K562 (cell line): ENCODE data around the gene TMEM208. TPM values are rescaled to one million over a fixed set of nuclear protein-coding genes. Genes with fewer than 3 reads are reported as not detected.

Source experiments
- CAMTA2 ChIP-seq: fragments of 250-450 bp; sonication (Bioruptor Pico); conservative IDR thresholded peaks from 2 replicates; pipeline ENCODE4 v1.5.1; 2022
- CEBPZ ChIP-seq: fragments of 150-350 bp; IDR thresholded peaks from 2 replicates; pipeline ENCODE4 v1.6.1; 2014; ENCODE audit warnings: low read depth, mild to moderate bottlenecking, low read length, borderline replicate concordance
- CHAMP1 ChIP-seq: fragments of 450-650 bp; IDR thresholded peaks from 2 replicates; pipeline ENCODE4 v1.6.1; 2016; ENCODE audit warnings: mild to moderate bottlenecking
- ERF ChIP-seq: fragments of 450-650 bp; formaldehyde crosslinking; IDR thresholded peaks from 2 replicates; pipeline ENCODE4 v1.4.0; 2020; ENCODE audit warnings: mild to moderate bottlenecking, mixed read lengths
- FUS ChIP-seq: fragments of 200-400 bp; formaldehyde crosslinking; optimal IDR thresholded peaks from 2 replicates; pipeline ENCODE3; 2017; ENCODE audit warnings: low read depth, low read length
- MCM2 ChIP-seq: fragments of 450-650 bp; IDR thresholded peaks from 2 replicates; pipeline ENCODE4 v1.6.1; 2017; ENCODE audit warnings: low read depth, mild to moderate bottlenecking
- NFIX ChIP-seq: fragments of 250-450 bp; sonication (Bioruptor Pico); IDR thresholded peaks from 2 replicates; pipeline ENCODE4 v1.4.0; 2020; ENCODE audit warnings: low read depth, mild to moderate bottlenecking, moderate library complexity
- NR2C2 ChIP-seq, 2 experiments: fragments of 200-800 bp in 1 of 2; sonication (Bioruptor generic) in 1 of 2; sonication (generic) in 1 of 2; formaldehyde crosslinking in 1 of 2; IDR thresholded peaks; 2 replicates each; pipeline versions ENCODE4 v1.6.1 to v1.8.0; 2016 to 2022; ENCODE audit warnings: mild to moderate bottlenecking in 1 of 2, missing compliant biosample characterization in 1 of 2, missing genetic modification characterization in 1 of 2, missing genetic modification reagents in 1 of 2
- POLR2AphosphoS2 ChIP-seq: IDR thresholded peaks from 2 replicates; pipeline ENCODE4 v1.6.1; 2012; ENCODE audit warnings: low read length, improper control_type of control experiment
- RUNX1 ChIP-seq: sonication (generic); IDR thresholded peaks from 2 replicates; pipeline ENCODE4 v1.6.1; 2016; ENCODE audit warnings: antibody characterized with exemption, low read depth
- SIRT6 ChIP-seq: IDR thresholded peaks from one replicate; pipeline ENCODE4 v1.6.1; 2012; ENCODE audit warnings: low read depth, mild to moderate bottlenecking, control low read depth, inconsistent platforms, low read length, moderate library complexity
- TRIM24 ChIP-seq, 2 experiments: fragments of 450-650 bp; IDR thresholded peaks; 2 replicates each; pipeline ENCODE4 v1.6.1; 2016
- ZC3H4 ChIP-seq: sonication (generic); formaldehyde crosslinking; IDR thresholded peaks from 2 replicates; pipeline ENCODE4 v1.9.0; 2021; ENCODE audit warnings: missing genetic modification reagents, borderline replicate concordance
- ZNF239 ChIP-seq: fragments of 250-450 bp; sonication (Bioruptor Pico); IDR thresholded peaks from 2 replicates; pipeline ENCODE4 v1.4.0; 2020; ENCODE audit warnings: mild to moderate bottlenecking
- ZNF41 ChIP-seq: fragments of 250-450 bp; sonication (Bioruptor Pico); conservative IDR thresholded peaks from 2 replicates; pipeline ENCODE4 v1.4.0; 2020; ENCODE audit warnings: mild to moderate bottlenecking
- ZNF695 ChIP-seq: fragments of 450-650 bp; formaldehyde crosslinking; IDR thresholded peaks from 2 replicates; pipeline ENCODE4 v1.4.0; 2020; ENCODE audit warnings: mild to moderate bottlenecking, moderate library complexity
- polyA plus RNA-seq, 8 experiments: library from polyadenylated mRNA; depleted of rRNA in 4 of 8; stranded (reverse) in 5 of 8; unstranded in 3 of 8; fragments of >200 nt; fragmentation: Nextera tagmentation in 2 of 8; fragmentation: Illumina TruSeq in 1 of 8; extraction: Ambion mirVana in 2 of 8; extraction: Trizol in 1 of 8; gene quantifications; 2 replicates each; pipeline versions ENCODE4 v1.2.1 to v1.2.3, GENCODE V29; 2011 to 2014; ENCODE audit warnings: inconsistent platforms in 1 of 8, missing spikeins in 1 of 8
- total RNA-seq, 7 experiments: library from RNA; depleted of rRNA in 6 of 7; stranded (reverse); fragments of >200 nt in 6 of 7; fragmentation: Illumina TruSeq in 2 of 7; extraction: Trizol in 2 of 7; gene quantifications; 2 replicates each; pipeline versions ENCODE4 v1.2.1 to v1.2.3, GENCODE V29; 2011 to 2021; ENCODE audit warnings: low replicate concordance in 1 of 7
- TF ChIP-seq, protein P1 (sequence below), 2 experiments: fragments of 450-650 bp in 1 of 2; sonication (generic) in 1 of 2; formaldehyde crosslinking; conservative IDR thresholded peaks; 2 replicates each; pipeline versions ENCODE4 v1.4.0 to v1.8.1; 2020 to 2022; ENCODE audit warnings: mild to moderate bottlenecking in 1 of 2, missing genetic modification reagents in 1 of 2
- TF ChIP-seq, protein P2 (sequence below): IDR thresholded peaks from 2 replicates; pipeline ENCODE4 v1.6.1; 2014; ENCODE audit warnings: antibody characterized with exemption

Gene TMEM208
- total and polyA plus RNA-seq, 9 of the 15 experiments (the other 6 are each of a cell fraction or from before 2014, with no cell fraction given) = 31.8 to 239 (median 54.3) TPM

GRCh38 chr16:67184995-67185650 is 41.8 kb upstream of the TMEM208 start (continued):
- TF ChIP-seq SIRT6 (no peak), ZNF695 (CRISPR knock-in tag) (no peak), NFIX (CRISPR knock-in tag) (no peak), MCM2 (no peak), POLR2AphosphoS2 (no peak), NR2C2 (CRISPR knock-in tag; IDR thresholded peaks at IDR 0.05) (peak; percentile 77), NR2C2 (tag; IDR thresholded peaks at IDR 0.05) (no peak), RUNX1 (no peak), ZNF41 (CRISPR knock-in tag) (no peak), ZC3H4 (CRISPR knock-in tag) (no peak), ERF (CRISPR knock-in tag) (no peak), FUS (no peak), CEBPZ (no peak), CHAMP1 (no peak; the same call in 1 of the 2 replicates), CAMTA2 (CRISPR knock-in tag) (no peak), TRIM24 (IDR thresholded peaks at IDR 0.05) (no peak), ZNF239 (CRISPR knock-in tag) (no peak)
- TF ChIP-seq, protein P1, sequence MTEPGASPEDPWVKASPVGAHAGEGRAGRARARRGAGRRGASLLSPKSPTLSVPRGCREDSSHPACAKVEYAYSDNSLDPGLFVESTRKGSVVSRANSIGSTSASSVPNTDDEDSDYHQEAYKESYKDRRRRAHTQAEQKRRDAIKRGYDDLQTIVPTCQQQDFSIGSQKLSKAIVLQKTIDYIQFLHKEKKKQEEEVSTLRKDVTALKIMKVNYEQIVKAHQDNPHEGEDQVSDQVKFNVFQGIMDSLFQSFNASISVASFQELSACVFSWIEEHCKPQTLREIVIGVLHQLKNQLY (CRISPR knock-in tag; conservative IDR thresholded peaks at IDR 0.05) = no peak
- TF ChIP-seq, protein P2, sequence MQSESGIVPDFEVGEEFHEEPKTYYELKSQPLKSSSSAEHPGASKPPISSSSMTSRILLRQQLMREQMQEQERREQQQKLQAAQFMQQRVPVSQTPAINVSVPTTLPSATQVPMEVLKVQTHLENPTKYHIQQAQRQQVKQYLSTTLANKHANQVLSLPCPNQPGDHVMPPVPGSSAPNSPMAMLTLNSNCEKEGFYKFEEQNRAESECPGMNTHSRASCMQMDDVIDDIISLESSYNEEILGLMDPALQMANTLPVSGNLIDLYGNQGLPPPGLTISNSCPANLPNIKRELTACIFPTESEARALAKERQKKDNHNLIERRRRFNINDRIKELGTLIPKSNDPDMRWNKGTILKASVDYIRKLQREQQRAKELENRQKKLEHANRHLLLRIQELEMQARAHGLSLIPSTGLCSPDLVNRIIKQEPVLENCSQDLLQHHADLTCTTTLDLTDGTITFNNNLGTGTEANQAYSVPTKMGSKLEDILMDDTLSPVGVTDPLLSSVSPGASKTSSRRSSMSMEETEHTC = no peak
